CD4-positive, CD25-positive, alpha-beta regulatory T cell (primary cell): ENCODE measurements around the gene SSTR3. TPM values are rescaled to one million over a fixed set of nuclear protein-coding genes. Genes with fewer than 3 reads are reported as not detected.
A peak's percentile ranks its signal among the peaks of the same experiment; 100 is the strongest.

Experiments
- ATAC-seq, 2 donors: fragments of 150-1000 bp; cut with Tn5 transposase; one replicate each; pipeline ENCODE4 v1.10.0; 2021; ENCODE audit warnings: low read depth in 2 of 2, moderate number of reproducible peaks in 2 of 2, moderate library complexity in 1 of 2
- DNase-seq, 3 donors: peaks; one replicate each; pipeline versions ENCODE4 v3.0.0 to v3.0.0-alpha.2; 2012 to 2022; ENCODE audit warnings: mixed read lengths in 1 of 3
- H3K27ac ChIP-seq: one replicate; pipeline ENCODE4 v1.7.0; 2013; ENCODE audit warnings: mild to moderate bottlenecking, low read length; ENCODE audit not compliant: insufficient read depth, poor library complexity, severe bottlenecking
- H3K27me3 ChIP-seq: one replicate; pipeline ENCODE4 v1.7.0; 2013; ENCODE audit warnings: low read length; ENCODE audit not compliant: control insufficient read depth, insufficient read depth
- H3K36me3 ChIP-seq: one replicate; pipeline ENCODE4 v1.7.0; 2013; ENCODE audit warnings: mild to moderate bottlenecking, low read length, moderate library complexity; ENCODE audit not compliant: control insufficient read depth, insufficient read depth
- H3K4me1 ChIP-seq: 2 replicates; pipeline ENCODE4 v1.7.0; 2013; ENCODE audit warnings: mild to moderate bottlenecking, low read length; ENCODE audit not compliant: insufficient read depth, control insufficient read depth, poor library complexity, severe bottlenecking
- H3K4me3 ChIP-seq: one replicate; pipeline ENCODE4 v1.7.0; 2013; ENCODE audit warnings: low read depth, mild to moderate bottlenecking, low read length, moderate library complexity
- H3K9me3 ChIP-seq, 2 experiments: 1 replicate in 1 of 2; 2 replicates in 1 of 2; pipeline ENCODE4 v1.7.0; 2013; ENCODE audit warnings: low read length in 2 of 2, mild to moderate bottlenecking in 1 of 2, moderate library complexity in 1 of 2; ENCODE audit not compliant: control insufficient read depth in 2 of 2
- H3K27ac Mint-ChIP-seq, 3 donors: one replicate each; pipeline ENCODE4 v1.8.0; 2020 to 2022; ENCODE audit warnings: mild to moderate bottlenecking in 3 of 3, mixed read lengths in 3 of 3, moderate library complexity in 2 of 3
- H3K27me3 Mint-ChIP-seq: one replicate; pipeline ENCODE4 v1.8.0; 2022; ENCODE audit warnings: mild to moderate bottlenecking, mixed read lengths
- H3K36me3 Mint-ChIP-seq: one replicate; pipeline ENCODE4 v1.8.0; 2020; ENCODE audit warnings: mixed read lengths
- H3K4me1 Mint-ChIP-seq, 4 donors: one replicate each; pipeline ENCODE4 v1.8.0; 2020 to 2022; ENCODE audit warnings: mixed read lengths in 4 of 4, mild to moderate bottlenecking in 1 of 4
- H3K4me3 Mint-ChIP-seq, 4 donors: one replicate each; pipeline ENCODE4 v1.8.0; 2020 to 2022; ENCODE audit warnings: mild to moderate bottlenecking in 4 of 4, mixed read lengths in 4 of 4, moderate library complexity in 3 of 4
- H3K9me3 Mint-ChIP-seq, 7 donors: one replicate each; pipeline ENCODE4 v1.8.0; 2020 to 2022; ENCODE audit warnings: mixed read lengths in 7 of 7, mild to moderate bottlenecking in 3 of 7, moderate library complexity in 2 of 7
- polyA plus RNA-seq, 4 donors: library from polyadenylated mRNA; unstranded; fragments of 300-500 nt; fragmentation: Illumina TruSeq; gene quantifications; one replicate each; pipeline ENCODE4 v1.2.3, GENCODE V29; 2021
- total RNA-seq: library from RNA; stranded (reverse); gene quantifications from one replicate; pipeline ENCODE4 v1.2.3, GENCODE V29; 2022

Gene SSTR3
- total and polyA plus RNA-seq, 5 donors from 2014 or later = 2.5 to 4.4 (median 4.3) TPM

DNA sequence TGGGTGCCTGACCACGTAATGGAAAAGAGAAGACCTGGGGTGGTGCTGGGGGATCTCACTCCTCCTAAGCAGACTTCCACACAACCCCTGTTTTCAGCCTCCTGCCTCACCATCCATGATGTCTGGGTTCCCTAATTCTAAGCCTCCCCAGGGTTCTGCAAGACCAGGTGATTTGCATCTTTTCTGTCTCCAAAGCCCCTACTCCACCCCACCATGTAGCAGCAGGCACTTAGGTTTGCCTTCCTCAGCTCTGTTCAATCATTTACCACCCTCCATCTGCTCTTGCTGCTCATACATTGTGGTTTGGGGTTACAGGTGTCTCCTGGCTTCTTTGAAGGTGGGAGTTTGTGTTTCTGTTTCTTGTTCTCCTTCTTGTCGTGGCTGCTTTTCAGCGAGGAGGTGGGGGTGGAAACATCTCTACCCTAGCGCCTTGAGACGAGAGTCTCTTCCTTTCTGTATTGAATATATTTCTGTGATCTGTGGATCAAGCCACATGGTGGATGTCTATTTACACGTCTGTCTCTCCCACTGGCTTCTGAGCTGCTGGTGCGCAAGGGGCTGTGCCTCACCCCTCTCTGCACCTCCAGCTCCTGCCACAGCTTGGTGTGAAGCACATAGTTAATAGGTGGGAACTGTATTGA, 6.6 kb upstream of the SSTR3 start:
- H3K4me1 Mint-ChIP-seq = peaks cover 10 to 93% (median 60%) of the 10 kb centered on the region in 4 donors
- ATAC-seq = peak; percentile 83 to 86
- peak; percentile 63 to 93 (median 92) for DNase-seq
- peaks cover 28% of the 10 kb centered on the region for H3K36me3 Mint-ChIP-seq
- peak overlapping the region; percentile 82 for H3K4me3 ChIP-seq
- no peaks in the 10 kb centered on the region for H3K27me3 Mint-ChIP-seq
- peak overlapping the region; percentile 71 to 93 (median 86) for H3K4me3 Mint-ChIP-seq
- H3K27me3 ChIP-seq = no peaks in the 10 kb centered on the region
- peak overlapping the region; percentile 90 to 99 (median 98) for H3K27ac Mint-ChIP-seq
- peaks cover 68% of the 10 kb centered on the region for H3K4me1 ChIP-seq
- H3K36me3 ChIP-seq = peaks cover 3% of the 10 kb centered on the region
- H3K9me3 Mint-ChIP-seq = peaks cover 0 to 4% (median 0%) of the 10 kb centered on the region in 7 donors
- H3K27ac ChIP-seq = peak overlapping the region; percentile 87
- H3K9me3 ChIP-seq = no peaks in the 10 kb centered on the region

DNA sequence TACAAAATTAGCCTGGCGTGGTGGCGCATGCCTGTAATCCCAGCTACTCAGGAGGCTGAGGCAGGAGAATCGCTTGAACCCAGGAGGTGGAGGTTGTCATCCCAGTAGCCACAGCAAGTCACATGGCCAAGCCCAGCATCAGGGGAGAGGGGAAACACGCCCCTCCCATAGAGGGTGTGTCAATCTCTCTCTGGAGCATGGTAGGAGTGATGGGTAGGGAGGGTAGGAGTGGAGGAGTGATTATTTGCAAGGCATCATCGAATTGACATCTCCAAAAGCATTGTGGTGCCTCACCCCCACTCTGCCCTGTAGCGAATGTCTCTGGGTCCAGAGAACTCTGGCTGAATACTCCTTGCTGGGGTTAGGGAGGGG, 6.1 kb upstream of the SSTR3 start:
- peaks cover 0 to 4% (median 0%) of the 10 kb centered on the region in 7 donors for H3K9me3 Mint-ChIP-seq
- no peaks in the 10 kb centered on the region for H3K27me3 ChIP-seq
- peak overlapping the region; percentile 87 for H3K27ac ChIP-seq
- no peaks in the 10 kb centered on the region for H3K36me3 ChIP-seq
- DNase-seq (peak in 1 of 3 donors; percentile 44), ATAC-seq (peak in 1 of 2 donors; percentile 0)
- H3K27ac Mint-ChIP-seq = peak overlapping the region; percentile 90 to 99 (median 98)
- peaks cover 25% of the 10 kb centered on the region for H3K36me3 Mint-ChIP-seq
- no peaks in the 10 kb centered on the region for H3K27me3 Mint-ChIP-seq
- H3K4me3 ChIP-seq = peak overlapping the region; percentile 82
- H3K4me1 Mint-ChIP-seq = peaks cover 10 to 91% (median 55%) of the 10 kb centered on the region in 4 donors
- peaks cover 63% of the 10 kb centered on the region for H3K4me1 ChIP-seq
- H3K9me3 ChIP-seq = no peaks in the 10 kb centered on the region
- peak overlapping the region; percentile 71 to 93 (median 86) for H3K4me3 Mint-ChIP-seq

DNA sequence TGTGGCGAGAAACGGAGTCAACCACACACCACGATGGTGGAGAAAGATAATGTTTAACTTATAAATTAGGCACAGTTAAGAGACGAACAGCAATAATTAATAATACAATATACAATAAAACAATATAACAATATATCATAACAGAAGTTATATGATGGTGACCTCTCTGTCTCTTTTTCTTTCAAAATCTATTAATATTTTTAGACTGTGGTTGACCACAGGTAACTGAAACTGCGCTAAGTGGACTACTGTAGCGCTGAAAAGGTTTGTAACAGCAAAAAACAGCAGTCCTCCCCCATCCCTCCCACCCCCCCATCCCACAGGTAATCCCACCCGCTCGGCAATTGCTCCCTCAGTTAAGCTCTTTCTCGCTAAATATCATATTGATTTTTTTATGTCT, 3.6 kb upstream of the SSTR3 start:
- peaks cover 48% of the 10 kb centered on the region for H3K4me1 ChIP-seq
- Mint-ChIP-seq H3K4me1 (peaks cover 10 to 79% (median 38%) of the 10 kb centered on the region in 4 donors), H3K27me3 (no peaks in the 10 kb centered on the region)

DNA sequence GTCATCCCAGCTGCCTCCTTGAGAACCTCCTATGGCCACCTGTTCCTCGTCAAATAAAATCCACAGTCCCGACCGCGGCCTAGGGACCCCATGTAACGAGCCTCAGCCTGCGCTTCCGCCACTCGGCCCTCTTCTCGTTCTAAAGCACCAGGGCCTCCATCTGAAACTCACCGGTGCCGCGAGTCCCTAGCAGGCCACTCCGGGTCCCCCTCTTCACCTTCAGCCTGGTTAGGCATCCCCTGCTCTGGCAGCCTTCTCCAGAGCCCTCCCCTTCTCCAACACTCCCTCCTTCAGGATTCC, 2.4 kb upstream of the SSTR3 start:
- Mint-ChIP-seq H3K9me3 (no peaks in the 10 kb centered on the region), H3K27ac (peak overlapping the region in 2 of 3 donors; percentile 56 to 83)
- no peak for DNase-seq

More for the DNA sequence above, 3.6 kb upstream of the SSTR3 start:
- Mint-ChIP-seq H3K36me3 (peaks cover 24% of the 10 kb centered on the region), H3K27ac (peak overlapping the region in 1 of 3 donors; percentile 41), H3K4me3 (no peak overlapping the region), H3K9me3 (peaks cover 0 to 1% (median 0%) of the 10 kb centered on the region in 7 donors)
- H3K4me3 ChIP-seq = no peak overlapping the region
- no peaks in the 10 kb centered on the region for H3K36me3 ChIP-seq
- no peak for ATAC-seq
- no peak overlapping the region for H3K27ac ChIP-seq
- H3K9me3 ChIP-seq = no peaks in the 10 kb centered on the region
- DNase-seq = no peak
- no peaks in the 10 kb centered on the region for H3K27me3 ChIP-seq

DNA sequence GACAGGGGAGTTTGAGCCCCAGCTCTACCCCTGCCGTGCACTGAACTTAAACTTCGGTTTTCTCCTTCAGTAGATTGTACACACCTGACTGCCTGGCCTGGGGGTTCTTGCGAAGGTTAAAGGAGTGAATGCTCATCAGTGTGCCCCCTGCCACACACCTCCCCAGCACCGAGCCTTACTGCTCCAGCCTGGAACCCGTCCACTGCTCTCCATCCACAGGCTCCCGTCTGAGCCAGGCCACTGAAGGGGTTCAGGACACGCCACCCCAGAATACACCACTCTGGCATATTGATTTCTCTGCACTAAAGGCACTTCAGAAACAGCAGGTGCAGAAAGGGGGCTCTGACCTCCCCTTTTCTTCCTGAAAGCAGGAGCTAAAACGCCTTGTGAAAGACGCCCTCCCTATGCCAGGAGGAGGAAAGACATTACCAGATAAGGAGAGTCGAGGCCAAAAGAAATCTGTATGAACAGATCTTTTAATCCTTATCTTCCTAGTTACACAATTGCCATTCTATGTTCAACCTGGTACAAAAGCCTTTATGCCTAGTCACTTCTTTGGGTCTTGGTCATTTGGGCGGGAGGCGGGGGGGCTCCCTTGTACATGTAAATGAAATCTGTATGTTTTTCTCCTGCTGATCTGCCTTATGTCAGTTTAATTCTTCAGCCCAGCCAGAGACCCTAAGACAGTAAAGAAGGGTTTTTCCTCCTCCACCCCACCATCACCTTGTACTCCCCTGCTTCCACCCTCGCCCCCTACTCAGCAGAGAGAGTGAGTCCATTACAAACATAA, 1.9 kb upstream of the SSTR3 start:
- H3K36me3 ChIP-seq = no peaks in the 10 kb centered on the region
- Mint-ChIP-seq H3K27me3 (no peaks in the 10 kb centered on the region), H3K27ac (peak overlapping the region in 2 of 3 donors; percentile 56 to 82), H3K4me1 (peaks cover 10 to 71% (median 24%) of the 10 kb centered on the region in 4 donors), H3K36me3 (peaks cover 25% of the 10 kb centered on the region), H3K9me3 (no peaks in the 10 kb centered on the region), H3K4me3 (no peak overlapping the region)
- H3K27me3 ChIP-seq = no peaks in the 10 kb centered on the region
- ATAC-seq = no peak
- no peak overlapping the region for H3K4me3 ChIP-seq
- H3K27ac ChIP-seq = no peak overlapping the region
- H3K4me1 ChIP-seq = peaks cover 30% of the 10 kb centered on the region
- no peak for DNase-seq
- no peaks in the 10 kb centered on the region for H3K9me3 ChIP-seq

More for the DNA sequence above, 2.4 kb upstream of the SSTR3 start:
- Histone ChIP-seq H3K4me1 (peaks cover 36% of the 10 kb centered on the region), H3K4me3 (no peak overlapping the region), H3K36me3 (no peaks in the 10 kb centered on the region), H3K9me3 (no peaks in the 10 kb centered on the region), H3K27me3 (no peaks in the 10 kb centered on the region), H3K27ac (no peak overlapping the region)
- Mint-ChIP-seq H3K4me1 (peaks cover 10 to 74% (median 28%) of the 10 kb centered on the region in 4 donors), H3K4me3 (peak overlapping the region in 1 of 4 donors; percentile 24), H3K36me3 (peaks cover 25% of the 10 kb centered on the region), H3K27me3 (no peaks in the 10 kb centered on the region)
- no peak for ATAC-seq

DNA sequence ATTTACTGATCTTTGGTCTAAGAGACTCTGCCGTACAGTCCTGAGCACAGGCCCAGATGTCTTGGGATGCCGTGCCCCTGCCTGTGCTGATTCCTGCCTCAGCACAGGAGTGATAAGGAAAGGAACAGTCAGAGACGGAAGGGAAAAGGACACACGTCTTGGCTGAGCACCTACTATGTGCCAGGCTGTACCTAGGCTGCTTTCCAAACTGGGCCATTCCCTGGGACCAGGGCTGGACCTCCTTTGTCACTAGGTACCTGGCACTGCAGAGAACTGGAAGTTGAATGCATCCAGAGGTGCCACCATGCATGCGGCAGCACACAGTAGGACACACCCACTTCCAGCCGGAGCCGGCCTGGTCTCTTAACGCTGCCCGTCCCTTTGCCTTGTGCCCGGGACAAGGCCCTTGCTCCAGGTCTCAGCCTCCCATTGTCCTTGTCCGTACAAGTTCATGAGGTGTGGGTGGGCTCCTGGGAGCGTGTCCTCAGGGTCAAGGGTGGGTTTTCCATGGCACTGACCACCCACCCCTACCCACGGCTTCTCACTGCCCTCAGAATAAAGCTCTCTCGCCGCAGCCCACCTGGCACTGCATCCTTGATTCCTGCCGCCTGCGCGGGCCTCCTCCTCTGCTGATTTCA, 1.1 kb upstream of the SSTR3 start:
- no peaks in the 10 kb centered on the region for H3K9me3 Mint-ChIP-seq
- no peak overlapping the region for H3K4me3 Mint-ChIP-seq
- Histone ChIP-seq H3K4me1 (peaks cover 30% of the 10 kb centered on the region), H3K27ac (no peak overlapping the region), H3K36me3 (no peaks in the 10 kb centered on the region), H3K27me3 (no peaks in the 10 kb centered on the region), H3K4me3 (no peak overlapping the region), H3K9me3 (no peaks in the 10 kb centered on the region)
- peaks cover 25% of the 10 kb centered on the region for H3K36me3 Mint-ChIP-seq
- no peak for DNase-seq
- H3K4me1 Mint-ChIP-seq = peaks cover 5 to 71% (median 22%) of the 10 kb centered on the region in 4 donors
- no peak for ATAC-seq
- H3K27me3 Mint-ChIP-seq = no peaks in the 10 kb centered on the region
- no peak overlapping the region for H3K27ac Mint-ChIP-seq

DNA sequence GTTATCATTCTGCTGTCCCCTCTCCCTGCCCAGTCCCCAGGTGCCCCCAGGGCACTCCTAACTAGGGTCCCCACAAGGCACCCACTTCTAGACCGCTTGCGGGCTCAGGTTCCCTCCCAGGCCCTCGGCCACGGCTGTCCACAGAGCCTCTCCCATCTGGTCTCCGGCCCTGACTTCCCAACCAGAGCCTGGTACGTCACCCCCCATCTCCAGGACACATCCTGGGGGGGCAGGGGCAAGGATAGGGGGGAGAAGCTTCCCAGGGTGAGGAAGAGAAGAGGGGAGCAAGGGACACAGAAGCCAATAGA, 457 bp downstream of the SSTR3 start:
- Histone ChIP-seq H3K9me3 (no peaks in the 10 kb centered on the region), H3K27ac (no peak overlapping the region), H3K4me3 (no peak overlapping the region), H3K4me1 (peaks cover 25% of the 10 kb centered on the region), H3K27me3 (no peaks in the 10 kb centered on the region), H3K36me3 (no peaks in the 10 kb centered on the region)
- Mint-ChIP-seq H3K4me3 (no peak overlapping the region), H3K27ac (no peak overlapping the region), H3K36me3 (peaks cover 16% of the 10 kb centered on the region), H3K9me3 (no peaks in the 10 kb centered on the region), H3K27me3 (no peaks in the 10 kb centered on the region), H3K4me1 (peaks cover 0 to 68% (median 16%) of the 10 kb centered on the region in 4 donors)
- ATAC-seq = no peak
- DNase-seq = no peak
